Peyer's patch (tissue), 4 donors: ENCODE results near the gene GFPT2.

ENCODE experiments used
- POLR2A ChIP-seq, 2 donors: fragments of 450-650 bp; IDR thresholded peaks; one replicate each; pipeline ENCODE4 v1.5.1; 2017; ENCODE audit warnings: antibody characterized with exemption in 2 of 2, mild to moderate bottlenecking in 2 of 2, moderate library complexity in 2 of 2
- TF ChIP-seq, protein P1 (sequence below), 6 experiments: fragments of 450-650 bp in 4 of 6; fragments of 200-600 bp in 2 of 6; sonication (generic) in 1 of 6; IDR thresholded peaks; one replicate each; pipeline ENCODE4 v1.5.1; 2017 to 2019; ENCODE audit warnings: antibody characterized with exemption in 6 of 6, mild to moderate bottlenecking in 3 of 6, moderate library complexity in 1 of 6

DNA sequence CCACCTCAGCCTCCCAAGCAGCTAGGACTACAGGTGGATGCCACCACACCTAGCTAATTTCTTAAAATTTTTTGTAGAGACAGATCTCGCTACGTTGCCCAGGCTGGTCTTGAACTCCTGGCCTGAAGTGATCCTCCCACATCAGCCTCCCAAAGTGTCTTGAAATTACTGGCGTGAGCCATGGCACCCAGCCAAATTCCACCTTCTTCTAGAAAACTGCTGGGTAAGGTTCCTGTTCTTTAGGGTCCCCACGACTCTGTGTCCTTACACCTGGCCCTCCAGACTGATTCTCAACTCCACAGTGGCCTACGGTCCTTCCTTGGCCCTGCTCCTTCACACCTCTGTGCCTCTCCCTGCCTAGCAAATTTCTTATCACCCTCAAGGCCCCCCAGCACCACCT lies 63.2 kb downstream of the GFPT2 start:
- TF ChIP-seq, protein P1, sequence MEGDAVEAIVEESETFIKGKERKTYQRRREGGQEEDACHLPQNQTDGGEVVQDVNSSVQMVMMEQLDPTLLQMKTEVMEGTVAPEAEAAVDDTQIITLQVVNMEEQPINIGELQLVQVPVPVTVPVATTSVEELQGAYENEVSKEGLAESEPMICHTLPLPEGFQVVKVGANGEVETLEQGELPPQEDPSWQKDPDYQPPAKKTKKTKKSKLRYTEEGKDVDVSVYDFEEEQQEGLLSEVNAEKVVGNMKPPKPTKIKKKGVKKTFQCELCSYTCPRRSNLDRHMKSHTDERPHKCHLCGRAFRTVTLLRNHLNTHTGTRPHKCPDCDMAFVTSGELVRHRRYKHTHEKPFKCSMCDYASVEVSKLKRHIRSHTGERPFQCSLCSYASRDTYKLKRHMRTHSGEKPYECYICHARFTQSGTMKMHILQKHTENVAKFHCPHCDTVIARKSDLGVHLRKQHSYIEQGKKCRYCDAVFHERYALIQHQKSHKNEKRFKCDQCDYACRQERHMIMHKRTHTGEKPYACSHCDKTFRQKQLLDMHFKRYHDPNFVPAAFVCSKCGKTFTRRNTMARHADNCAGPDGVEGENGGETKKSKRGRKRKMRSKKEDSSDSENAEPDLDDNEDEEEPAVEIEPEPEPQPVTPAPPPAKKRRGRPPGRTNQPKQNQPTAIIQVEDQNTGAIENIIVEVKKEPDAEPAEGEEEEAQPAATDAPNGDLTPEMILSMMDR (IDR thresholded peaks at IDR 0.05): no peak
- no peak for TF ChIP-seq POLR2A (IDR thresholded peaks at IDR 0.05)
